Spleen (tissue), 7 donors: ENCODE results near the gene NFATC2.

Experiments
- CTCF ChIP-seq, 11 experiments: fragments of 200-600 bp in 7 of 11; fragments of 450-650 bp in 4 of 11; sonication (generic) in 4 of 11; IDR thresholded peaks in 8 of 11; conservative IDR thresholded peaks in 3 of 11; 1 replicate in 7 of 11; 2 replicates in 4 of 11; pipeline versions ENCODE4 v1.4.0 to v1.8.0; 2016 to 2021; ENCODE audit warnings: antibody characterized with exemption in 11 of 11, inconsistent platforms in 4 of 11, mild to moderate bottlenecking in 1 of 11
- POLR2AphosphoS5 ChIP-seq, 3 donors: sonication (generic); formaldehyde crosslinking; IDR thresholded peaks; one replicate each; pipeline ENCODE4 v1.5.1; 2017; ENCODE audit warnings: antibody characterized with exemption in 3 of 3
- donor health status: DM: no; HTN: no; CAD: no; lungs with moderate emphysema.
- donor health status: DM: no; HTN: no; CAD: no.
- donor health status: DM: no; HTN: no; CAD: no.

GRCh38 chr20:51373713-51374455 is 168.6 kb downstream of the NFATC2 start:
- TF ChIP-seq CTCF (IDR thresholded peaks at IDR 0.05 in 8 of 11, conservative IDR thresholded peaks at IDR 0.05 in 3 of 11) (no peak), POLR2AphosphoS5 (IDR thresholded peaks at IDR 0.05) (peak in 2 of 3 donors; percentile 42 to 73)
